GM21447 (cell line): ENCODE data around the gene EPHA4.

Experiments used
- ATAC-seq: cut with Tn5 transposase; IDR thresholded peaks from one replicate; pipeline ENCODE4 v1.9.1; 2021; ENCODE audit not compliant: unreplicated experiment

EPHA4 gene

GRCh38 chr2:221571551-221572218 lies 419 bp downstream of the EPHA4 start:
- ATAC-seq = peak; percentile 13

GRCh38 chr2:221571025-221571550 lies 1.0 kb downstream of the EPHA4 start:
- no peak for ATAC-seq

GRCh38 chr2:221570321-221570935 lies 1.7 kb downstream of the EPHA4 start:
- ATAC-seq = no peak

- no peak for ATAC-seq
Observed at GRCh38 chr2:221569871-221570270, 2.2 kb downstream of the EPHA4 start.

GRCh38 chr2:221569425-221569845 lies 2.7 kb downstream of the EPHA4 start:
- no peak for ATAC-seq

GRCh38 chr2:221568299-221568698 lies 3.8 kb downstream of the EPHA4 start:
- no peak for ATAC-seq

GRCh38 chr2:221567809-221568208 lies 4.3 kb downstream of the EPHA4 start:
- no peak for ATAC-seq

- no peak for ATAC-seq
Observed at GRCh38 chr2:221567231-221567760, 4.8 kb downstream of the EPHA4 start.

- no peak for ATAC-seq
Observed at GRCh38 chr2:221563270-221563985, 8.7 kb downstream of the EPHA4 start.

- no peak for ATAC-seq
Observed at GRCh38 chr2:221562226-221562625, 9.9 kb downstream of the EPHA4 start.

- no peak for ATAC-seq
Observed at GRCh38 chr2:221561770-221562169, 10.3 kb downstream of the EPHA4 start.

- no peak for ATAC-seq
Observed at GRCh38 chr2:221559991-221560390, 12.1 kb downstream of the EPHA4 start.

GRCh38 chr2:221558107-221558506 lies 14.0 kb downstream of the EPHA4 start:
- no peak for ATAC-seq

- peak; percentile 48 for ATAC-seq
Observed at GRCh38 chr2:221555494-221555846, 16.6 kb downstream of the EPHA4 start.

- ATAC-seq = peak; percentile 97
Observed at GRCh38 chr2:221554769-221555493, 17.2 kb downstream of the EPHA4 start.

GRCh38 chr2:221553333-221553732 lies 18.8 kb downstream of the EPHA4 start:
- no peak for ATAC-seq

- ATAC-seq = no peak
Observed at GRCh38 chr2:221552291-221552690, 19.8 kb downstream of the EPHA4 start.

GRCh38 chr2:221551864-221552263 lies 20.2 kb downstream of the EPHA4 start:
- peak; percentile 34 for ATAC-seq

- peak; percentile 82 for ATAC-seq
Observed at GRCh38 chr2:221549143-221549542, 23.0 kb downstream of the EPHA4 start.

- ATAC-seq = no peak
Observed at GRCh38 chr2:221546505-221547225, 25.4 kb downstream of the EPHA4 start.
